ENCODE measurements around the gene SND1. TPM values are rescaled to one million over a fixed set of nuclear protein-coding genes. Genes with fewer than 3 reads are reported as not detected.

SND1 gene
- total and polyA plus RNA-seq, 2 donors (not counting 1 experiment from before 2014, with no cell fraction given), result 44.4 to 165 TPM

- TF ChIP-seq EZH2 (IDR thresholded peaks at IDR 0.05; ENCODE audit: borderline replicate concordance, insufficient read depth, low read depth, low read length, poor library complexity, severe bottlenecking), result no peak
- TF ChIP-seq, protein P1, sequence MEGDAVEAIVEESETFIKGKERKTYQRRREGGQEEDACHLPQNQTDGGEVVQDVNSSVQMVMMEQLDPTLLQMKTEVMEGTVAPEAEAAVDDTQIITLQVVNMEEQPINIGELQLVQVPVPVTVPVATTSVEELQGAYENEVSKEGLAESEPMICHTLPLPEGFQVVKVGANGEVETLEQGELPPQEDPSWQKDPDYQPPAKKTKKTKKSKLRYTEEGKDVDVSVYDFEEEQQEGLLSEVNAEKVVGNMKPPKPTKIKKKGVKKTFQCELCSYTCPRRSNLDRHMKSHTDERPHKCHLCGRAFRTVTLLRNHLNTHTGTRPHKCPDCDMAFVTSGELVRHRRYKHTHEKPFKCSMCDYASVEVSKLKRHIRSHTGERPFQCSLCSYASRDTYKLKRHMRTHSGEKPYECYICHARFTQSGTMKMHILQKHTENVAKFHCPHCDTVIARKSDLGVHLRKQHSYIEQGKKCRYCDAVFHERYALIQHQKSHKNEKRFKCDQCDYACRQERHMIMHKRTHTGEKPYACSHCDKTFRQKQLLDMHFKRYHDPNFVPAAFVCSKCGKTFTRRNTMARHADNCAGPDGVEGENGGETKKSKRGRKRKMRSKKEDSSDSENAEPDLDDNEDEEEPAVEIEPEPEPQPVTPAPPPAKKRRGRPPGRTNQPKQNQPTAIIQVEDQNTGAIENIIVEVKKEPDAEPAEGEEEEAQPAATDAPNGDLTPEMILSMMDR (IDR thresholded peaks at IDR 0.05), result no peak
- CTCF ChIA-PET, result no interaction called here
- intact Hi-C loops (cut with micrococcal nuclease), result no loop called here
Measured at GRCh38 chr7:127863082-127863481, 211.1 kb downstream of the SND1 start.

GRCh38 chr7:127865466-127865865 is 213.5 kb downstream of the SND1 start:
- Histone ChIP-seq H3K9ac (ENCODE audit: low read length) (no peak overlapping the region), H2AFZ (ENCODE audit: insufficient read depth, low read depth, low read length, poor library complexity, severe bottlenecking) (no peak overlapping the region), H3K4me2 (replicated peaks; ENCODE audit: low read depth, low read length, poor library complexity, severe bottlenecking) (no peak overlapping the region), H3K27ac (ENCODE audit: low read length in 2 of 2) (no peak overlapping the region), H3K4me3 (ENCODE audit: control extremely low read depth in 1 of 5, extremely low read depth in 1 of 5, insufficient read depth in 1 of 5, low read depth in 2 of 5, low read length in 4 of 5) (no peak overlapping the region), H3K36me3 (replicated peaks in 1 of 2; ENCODE audit: control extremely low read depth in 1 of 2, control insufficient read depth in 1 of 2, extremely low read depth in 1 of 2, insufficient read depth in 2 of 2, low read length in 1 of 2) (peaks cover 2 to 3% of the 10 kb centered on the region in 2 experiments), H3K9me3 (ENCODE audit: control extremely low read depth in 1 of 3, control insufficient read depth in 2 of 3, insufficient read depth in 1 of 3, low read length in 2 of 3) (no peaks in the 10 kb centered on the region), H3K79me2 (ENCODE audit: control insufficient read depth, insufficient read depth, low read length) (peaks cover 10% of the 10 kb centered on the region), H3K27me3 (replicated peaks in 1 of 4; ENCODE audit: control extremely low read depth in 1 of 4, control insufficient read depth in 3 of 4, insufficient read depth in 4 of 4, low read length in 3 of 4) (no peaks in the 10 kb centered on the region), H4K20me1 (ENCODE audit: control insufficient read depth, insufficient read depth, low read length, poor library complexity, severe bottlenecking) (no peaks in the 10 kb centered on the region), H3K4me1 (ENCODE audit: control insufficient read depth in 2 of 2, insufficient read depth in 2 of 2, low read length in 2 of 2) (peaks cover 0 to 4% of the 10 kb centered on the region in 2 donors)
- peaks cover 4% of the 10 kb centered on the region for H3K9me3 Mint-ChIP-seq (ENCODE audit: insufficient read depth)
- ChIA-PET CTCF (interaction anchor here (1.1 to 1.2 kb wide), 2 partner anchors 158 to 345 kb away, joined by 3 read pairs; no protein-coding TSS in a partner anchor), POLR2A (no interaction called here)
- no peak overlapping the region for H3K27ac Mint-ChIP-seq
- no peak for ATAC-seq (ENCODE audit: low read depth)
- WGBS (ENCODE audit: insufficient coverage), result no CpG with 5 or more reads among the region's 1 CpG
- intact Hi-C loops (cut with micrococcal nuclease), result no loop called here
- H3K4me1 Mint-ChIP-seq, result peaks cover 16% of the 10 kb centered on the region
- no peak for TF ChIP-seq EZH2 (IDR thresholded peaks at IDR 0.05; ENCODE audit: borderline replicate concordance, insufficient read depth, low read depth, low read length, poor library complexity, severe bottlenecking)
- TF ChIP-seq, protein P1 (IDR thresholded peaks at IDR 0.05), result no peak
- H3K27me3 Mint-ChIP-seq, result no peaks in the 10 kb centered on the region
- no peak for DNase-seq
- no peak overlapping the region for H3K4me3 Mint-ChIP-seq

More at GRCh38 chr7:127863082-127863481, 211.1 kb downstream of the SND1 start:
- Histone ChIP-seq H3K4me3 (ENCODE audit: control extremely low read depth in 1 of 5, extremely low read depth in 1 of 5, insufficient read depth in 1 of 5, low read depth in 2 of 5, low read length in 4 of 5) (no peak overlapping the region), H3K4me2 (replicated peaks; ENCODE audit: low read depth, low read length, poor library complexity, severe bottlenecking) (no peak overlapping the region), H3K27me3 (replicated peaks in 1 of 4; ENCODE audit: control extremely low read depth in 1 of 4, control insufficient read depth in 3 of 4, insufficient read depth in 4 of 4, low read length in 3 of 4) (no peaks in the 10 kb centered on the region), H3K79me2 (ENCODE audit: control insufficient read depth, insufficient read depth, low read length) (peaks cover 5% of the 10 kb centered on the region), H3K27ac (ENCODE audit: low read length in 2 of 2) (no peak overlapping the region), H2AFZ (ENCODE audit: insufficient read depth, low read depth, low read length, poor library complexity, severe bottlenecking) (no peak overlapping the region), H3K9me3 (ENCODE audit: control extremely low read depth in 1 of 3, control insufficient read depth in 2 of 3, insufficient read depth in 1 of 3, low read length in 2 of 3) (no peaks in the 10 kb centered on the region), H4K20me1 (ENCODE audit: control insufficient read depth, insufficient read depth, low read length, poor library complexity, severe bottlenecking) (no peaks in the 10 kb centered on the region), H3K36me3 (replicated peaks in 1 of 2; ENCODE audit: control extremely low read depth in 1 of 2, control insufficient read depth in 1 of 2, extremely low read depth in 1 of 2, insufficient read depth in 2 of 2, low read length in 1 of 2) (peaks cover under 1 to 3% of the 10 kb centered on the region in 2 experiments), H3K4me1 (ENCODE audit: control insufficient read depth in 2 of 2, insufficient read depth in 2 of 2, low read length in 2 of 2) (no peaks in the 10 kb centered on the region), H3K9ac (ENCODE audit: low read length) (no peak overlapping the region)
- ATAC-seq (ENCODE audit: low read depth) (no peak), DNase-seq (no peak)
- H3K27me3 Mint-ChIP-seq, result no peaks in the 10 kb centered on the region
- no peaks in the 10 kb centered on the region for H3K9me3 Mint-ChIP-seq (ENCODE audit: insufficient read depth)
- no CpG with 5 or more reads among the region's 3 CpGs for WGBS (ENCODE audit: insufficient coverage)
- H3K4me1 Mint-ChIP-seq, result peaks cover 7% of the 10 kb centered on the region
- POLR2A ChIA-PET, result no interaction called here
- no peak overlapping the region for H3K27ac Mint-ChIP-seq
- no peak overlapping the region for H3K4me3 Mint-ChIP-seq

All from B cell (primary cell).